ENCODE measurements around the gene NMRAL1.

DNA sequence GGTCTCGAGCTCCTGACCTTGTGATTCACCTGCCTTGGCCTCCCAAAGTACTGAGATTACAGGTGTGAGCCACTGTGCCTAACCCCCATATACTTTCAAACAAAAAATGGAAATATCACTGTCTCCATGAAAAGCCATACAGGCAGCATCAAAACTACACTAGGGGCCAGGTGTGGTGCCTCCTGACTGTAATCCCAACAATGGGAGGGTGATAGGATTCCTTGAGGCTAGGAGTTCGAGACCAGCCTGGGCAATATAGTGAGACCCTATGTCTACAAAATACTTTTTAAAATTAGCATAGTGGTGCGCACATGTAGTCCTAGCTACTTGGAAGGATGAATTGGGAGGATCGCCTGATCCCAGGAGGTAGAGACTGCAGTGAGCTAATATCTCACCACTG is 17.5 kb upstream of the NMRAL1 start:
- TF ChIP-seq YY1 (IDR thresholded peaks at IDR 0.05; ENCODE audit: insufficient read depth, insufficient read length), result no peak
- TF ChIP-seq SUZ12 (IDR thresholded peaks at IDR 0.05; ENCODE audit: extremely low read depth, insufficient read depth, insufficient read length), result no peak

Measured in NT2/D1 (cell line).